SK-N-SH treated with all-trans-retinoic acid at 6 μM for 48 hours (cell line): ENCODE results near the gene TMEM238L.

Experiments used
- ATAC-seq: fragments of 200-7000 bp; cut with Tn5 transposase; 3 replicates; pipeline ENCODE4 v1.9.1; 2020; ENCODE audit warnings: mild to moderate bottlenecking, moderate library complexity
- ARNTL ChIP-seq: fragments of 450-650 bp; formaldehyde crosslinking; IDR thresholded peaks from 2 replicates; pipeline ENCODE4 v1.5.0; 2020; ENCODE audit warnings: low read depth, mild to moderate bottlenecking, moderate library complexity, borderline replicate concordance
- BACH2 ChIP-seq: fragments of 250-450 bp; sonication (Bioruptor Pico); IDR thresholded peaks from 2 replicates; pipeline ENCODE4 v1.9.0; 2021; ENCODE audit warnings: mild to moderate bottlenecking, borderline replicate concordance
- CSDC2 ChIP-seq: fragments of 250-450 bp; sonication (Bioruptor Pico); IDR thresholded peaks from 2 replicates; pipeline ENCODE4 v1.5.0; 2020; ENCODE audit warnings: mild to moderate bottlenecking, moderate library complexity
- ESRRG ChIP-seq: fragments of 250-450 bp; sonication (Bioruptor Pico); IDR thresholded peaks from 2 replicates; pipeline ENCODE4 v1.6.1; 2021; ENCODE audit warnings: mild to moderate bottlenecking
- GLIS3 ChIP-seq: fragments of 250-450 bp; sonication (Bioruptor Pico); IDR thresholded peaks from 2 replicates; pipeline ENCODE4 v1.5.0; 2020; ENCODE audit warnings: mild to moderate bottlenecking, moderate library complexity
- OSR1 ChIP-seq: fragments of 250-450 bp; sonication (Bioruptor Pico); IDR thresholded peaks from 2 replicates; pipeline ENCODE4 v1.8.0; 2022; ENCODE audit warnings: moderate library complexity, mild to moderate bottlenecking, inconsistent platforms
- PPARA ChIP-seq: fragments of 250-450 bp; sonication (Bioruptor Pico); IDR thresholded peaks from 2 replicates; pipeline ENCODE4 v1.5.0; 2020; ENCODE audit warnings: mild to moderate bottlenecking, borderline replicate concordance
- RARB ChIP-seq: fragments of 250-450 bp; sonication (Bioruptor Pico); IDR thresholded peaks from 2 replicates; pipeline ENCODE4 v1.8.0; 2021; ENCODE audit warnings: mild to moderate bottlenecking, moderate library complexity
- TCF4 ChIP-seq: fragments of 250-450 bp; sonication (Bioruptor Pico); IDR thresholded peaks from 2 replicates; pipeline ENCODE4 v1.8.0; 2021; ENCODE audit warnings: mild to moderate bottlenecking, moderate library complexity, borderline replicate concordance
- TOX ChIP-seq: fragments of 250-450 bp; sonication (Bioruptor Pico); IDR thresholded peaks from 2 replicates; pipeline ENCODE4 v1.8.0; 2021; ENCODE audit warnings: mild to moderate bottlenecking, moderate library complexity, borderline replicate concordance
- TSHZ2 ChIP-seq: fragments of 250-450 bp; sonication (Bioruptor Pico); IDR thresholded peaks from 2 replicates; pipeline ENCODE4 v1.5.0; 2020; ENCODE audit warnings: mild to moderate bottlenecking, moderate library complexity
- ZC3H10 ChIP-seq: fragments of 250-450 bp; sonication (Bioruptor Pico); IDR thresholded peaks from 2 replicates; pipeline ENCODE4 v1.5.1; 2021; ENCODE audit warnings: mild to moderate bottlenecking, moderate library complexity
- ZFP30 ChIP-seq: fragments of 450-650 bp; formaldehyde crosslinking; IDR thresholded peaks from 2 replicates; pipeline ENCODE4 v1.5.0; 2022; ENCODE audit warnings: mild to moderate bottlenecking, moderate library complexity
- ZNF565 ChIP-seq: fragments of 450-650 bp; formaldehyde crosslinking; conservative IDR thresholded peaks from 2 replicates; pipeline ENCODE4 v1.5.0; 2020; ENCODE audit warnings: low read depth, mild to moderate bottlenecking, moderate library complexity
- ZNF70 ChIP-seq: fragments of 450-650 bp; formaldehyde crosslinking; IDR thresholded peaks from 2 replicates; pipeline ENCODE4 v1.5.0; 2020; ENCODE audit warnings: mild to moderate bottlenecking, moderate library complexity
- ZNF8 ChIP-seq: fragments of 450-650 bp; formaldehyde crosslinking; IDR thresholded peaks from 2 replicates; pipeline ENCODE4 v1.5.0; 2020; ENCODE audit warnings: mild to moderate bottlenecking, moderate library complexity
- TF ChIP-seq, protein P1 (sequence below): fragments of 250-450 bp; sonication (Bioruptor Pico); IDR thresholded peaks from 2 replicates; pipeline ENCODE4 v1.8.0; 2021; ENCODE audit warnings: low read depth, mild to moderate bottlenecking, moderate library complexity, borderline replicate concordance
- TF ChIP-seq, protein P2 (sequence below): fragments of 250-450 bp; sonication (Bioruptor Pico); IDR thresholded peaks from 2 replicates; pipeline ENCODE4 v1.8.0; 2020; ENCODE audit warnings: mild to moderate bottlenecking, moderate library complexity, borderline replicate concordance
- TF ChIP-seq, protein P3 (sequence below): fragments of 250-450 bp; sonication (Bioruptor Pico); IDR thresholded peaks from 2 replicates; pipeline ENCODE4 v1.5.1; 2020; ENCODE audit warnings: low read depth, mild to moderate bottlenecking, moderate library complexity

Gene TMEM238L

GRCh38 chr17:10755592-10756127 is 48.2 kb downstream of the TMEM238L start:
- TF ChIP-seq GLIS3 (CRISPR knock-in tag) (no peak), ZNF70 (no peak), CSDC2 (no peak), TSHZ2 (CRISPR knock-in tag) (no peak), TOX (no peak)
- TF ChIP-seq, protein P1, sequence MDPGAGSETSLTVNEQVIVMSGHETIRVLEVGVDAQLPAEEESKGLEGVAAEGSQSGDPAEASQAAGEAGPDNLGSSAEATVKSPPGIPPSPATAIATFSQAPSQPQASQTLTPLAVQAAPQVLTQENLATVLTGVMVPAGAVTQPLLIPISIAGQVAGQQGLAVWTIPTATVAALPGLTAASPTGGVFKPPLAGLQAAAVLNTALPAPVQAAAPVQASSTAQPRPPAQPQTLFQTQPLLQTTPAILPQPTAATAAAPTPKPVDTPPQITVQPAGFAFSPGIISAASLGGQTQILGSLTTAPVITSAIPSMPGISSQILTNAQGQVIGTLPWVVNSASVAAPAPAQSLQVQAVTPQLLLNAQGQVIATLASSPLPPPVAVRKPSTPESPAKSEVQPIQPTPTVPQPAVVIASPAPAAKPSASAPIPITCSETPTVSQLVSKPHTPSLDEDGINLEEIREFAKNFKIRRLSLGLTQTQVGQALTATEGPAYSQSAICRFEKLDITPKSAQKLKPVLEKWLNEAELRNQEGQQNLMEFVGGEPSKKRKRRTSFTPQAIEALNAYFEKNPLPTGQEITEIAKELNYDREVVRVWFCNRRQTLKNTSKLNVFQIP, result no peak
- no peak for ATAC-seq

GRCh38 chr17:10754861-10755591 is 48.9 kb downstream of the TMEM238L start:
- TF ChIP-seq ZNF70 (no peak), BACH2 (CRISPR knock-in tag) (no peak), ZC3H10 (CRISPR knock-in tag) (no peak), OSR1 (CRISPR knock-in tag) (no peak), ZNF8 (CRISPR knock-in tag) (no peak), PPARA (CRISPR knock-in tag) (no peak), ARNTL (CRISPR knock-in tag) (no peak), RARB (CRISPR knock-in tag) (no peak)
- TF ChIP-seq, protein P2, sequence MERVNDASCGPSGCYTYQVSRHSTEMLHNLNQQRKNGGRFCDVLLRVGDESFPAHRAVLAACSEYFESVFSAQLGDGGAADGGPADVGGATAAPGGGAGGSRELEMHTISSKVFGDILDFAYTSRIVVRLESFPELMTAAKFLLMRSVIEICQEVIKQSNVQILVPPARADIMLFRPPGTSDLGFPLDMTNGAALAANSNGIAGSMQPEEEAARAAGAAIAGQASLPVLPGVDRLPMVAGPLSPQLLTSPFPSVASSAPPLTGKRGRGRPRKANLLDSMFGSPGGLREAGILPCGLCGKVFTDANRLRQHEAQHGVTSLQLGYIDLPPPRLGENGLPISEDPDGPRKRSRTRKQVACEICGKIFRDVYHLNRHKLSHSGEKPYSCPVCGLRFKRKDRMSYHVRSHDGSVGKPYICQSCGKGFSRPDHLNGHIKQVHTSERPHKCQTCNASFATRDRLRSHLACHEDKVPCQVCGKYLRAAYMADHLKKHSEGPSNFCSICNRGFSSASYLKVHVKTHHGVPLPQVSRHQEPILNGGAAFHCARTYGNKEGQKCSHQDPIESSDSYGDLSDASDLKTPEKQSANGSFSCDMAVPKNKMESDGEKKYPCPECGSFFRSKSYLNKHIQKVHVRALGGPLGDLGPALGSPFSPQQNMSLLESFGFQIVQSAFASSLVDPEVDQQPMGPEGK (CRISPR knock-in tag), result no peak
- TF ChIP-seq, protein P3, sequence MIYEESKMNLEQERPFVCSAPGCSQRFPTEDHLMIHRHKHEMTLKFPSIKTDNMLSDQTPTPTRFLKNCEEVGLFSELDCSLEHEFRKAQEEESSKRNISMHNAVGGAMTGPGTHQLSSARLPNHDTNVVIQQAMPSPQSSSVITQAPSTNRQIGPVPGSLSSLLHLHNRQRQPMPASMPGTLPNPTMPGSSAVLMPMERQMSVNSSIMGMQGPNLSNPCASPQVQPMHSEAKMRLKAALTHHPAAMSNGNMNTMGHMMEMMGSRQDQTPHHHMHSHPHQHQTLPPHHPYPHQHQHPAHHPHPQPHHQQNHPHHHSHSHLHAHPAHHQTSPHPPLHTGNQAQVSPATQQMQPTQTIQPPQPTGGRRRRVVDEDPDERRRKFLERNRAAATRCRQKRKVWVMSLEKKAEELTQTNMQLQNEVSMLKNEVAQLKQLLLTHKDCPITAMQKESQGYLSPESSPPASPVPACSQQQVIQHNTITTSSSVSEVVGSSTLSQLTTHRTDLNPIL (CRISPR knock-in tag), result no peak
- ATAC-seq, result no peak

- no peak for TF ChIP-seq ZNF8 (CRISPR knock-in tag)
- no peak for TF ChIP-seq PPARA (CRISPR knock-in tag)
- TF ChIP-seq OSR1 (CRISPR knock-in tag), result no peak
- no peak for TF ChIP-seq CSDC2
- TF ChIP-seq RARB (CRISPR knock-in tag), result no peak
- TF ChIP-seq ZNF565 (CRISPR knock-in tag), result no peak
- TF ChIP-seq TCF4 (CRISPR knock-in tag), result no peak
- TF ChIP-seq BACH2 (CRISPR knock-in tag), result no peak
- TF ChIP-seq TOX, result no peak
- TF ChIP-seq ZC3H10 (CRISPR knock-in tag), result no peak
- no peak for TF ChIP-seq GLIS3 (CRISPR knock-in tag)
- TF ChIP-seq ESRRG (CRISPR knock-in tag), result no peak
- TF ChIP-seq, protein P1, result no peak
- no peak for TF ChIP-seq ZFP30 (CRISPR knock-in tag)
- TF ChIP-seq TSHZ2 (CRISPR knock-in tag), result no peak
- peak; percentile 72 for ATAC-seq
These were observed 49.8 kb downstream of the TMEM238L start for GRCh38 chr17:10754109-10754508.
